GM21825 (cell line): ENCODE results near the gene P2RX3.
"Not testable (repeated sequence)": the region's sequence is repeated elsewhere in the genome, so short reads cannot be mapped to it uniquely, and the experiment has no call there.

Experiments
- ATAC-seq: cut with Tn5 transposase; IDR thresholded peaks from one replicate; pipeline ENCODE4 v1.9.1; 2021; ENCODE audit warnings: mild to moderate bottlenecking, moderate library complexity; ENCODE audit not compliant: unreplicated experiment

The P2RX3 gene

DNA sequence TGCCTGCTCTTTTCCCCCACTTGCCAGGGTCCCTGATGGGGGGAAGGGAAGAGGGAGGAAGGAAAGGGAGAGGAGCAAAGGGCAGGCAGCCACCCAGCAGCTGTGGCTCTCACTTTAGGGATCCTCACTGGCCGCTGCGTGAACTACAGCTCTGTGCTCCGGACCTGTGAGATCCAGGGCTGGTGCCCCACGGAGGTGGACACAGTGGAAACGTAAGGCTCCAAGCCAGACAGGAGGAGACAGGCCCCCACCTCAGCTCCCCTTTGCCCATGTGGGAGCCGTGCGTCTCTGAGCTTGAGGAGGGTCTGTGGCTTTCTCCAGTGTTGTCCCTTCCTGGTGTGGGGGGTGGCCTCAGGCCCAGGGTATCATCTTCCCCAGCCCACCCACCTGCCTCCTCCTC, 9.9 kb downstream of the P2RX3 start:
- no peak for ATAC-seq

DNA sequence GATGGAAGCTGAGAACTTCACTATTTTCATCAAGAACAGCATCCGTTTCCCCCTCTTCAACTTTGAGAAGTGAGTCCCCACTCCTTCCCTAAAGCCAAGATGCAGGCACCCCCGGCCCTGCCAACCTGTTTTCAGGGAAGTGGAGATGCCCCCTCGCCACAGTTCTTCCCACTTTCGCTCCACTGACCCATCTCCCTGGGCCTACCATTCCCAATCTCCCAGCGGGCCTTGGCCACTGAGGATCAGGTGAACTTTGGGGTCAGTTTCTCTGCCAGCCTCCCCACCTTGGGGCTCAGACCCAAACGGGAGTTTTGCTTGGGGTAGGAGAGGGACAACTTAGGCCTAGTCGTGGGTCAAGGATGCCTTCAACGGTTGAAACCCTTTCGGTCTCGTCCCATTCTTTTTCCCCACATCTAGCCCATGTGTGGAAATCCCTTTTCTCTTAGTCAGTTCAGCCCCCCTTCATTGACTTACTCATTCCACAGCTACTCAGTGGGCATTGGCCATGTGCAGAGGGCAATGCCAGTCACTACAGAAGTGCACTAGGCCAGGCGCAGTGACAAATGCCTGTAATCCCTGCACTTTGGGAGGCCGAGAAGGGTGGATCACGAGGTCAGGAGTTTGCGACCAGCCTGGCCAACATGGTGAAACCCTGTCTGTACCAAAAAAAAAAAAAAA, 10.6 kb downstream of the P2RX3 start:
- ATAC-seq = no peak

DNA sequence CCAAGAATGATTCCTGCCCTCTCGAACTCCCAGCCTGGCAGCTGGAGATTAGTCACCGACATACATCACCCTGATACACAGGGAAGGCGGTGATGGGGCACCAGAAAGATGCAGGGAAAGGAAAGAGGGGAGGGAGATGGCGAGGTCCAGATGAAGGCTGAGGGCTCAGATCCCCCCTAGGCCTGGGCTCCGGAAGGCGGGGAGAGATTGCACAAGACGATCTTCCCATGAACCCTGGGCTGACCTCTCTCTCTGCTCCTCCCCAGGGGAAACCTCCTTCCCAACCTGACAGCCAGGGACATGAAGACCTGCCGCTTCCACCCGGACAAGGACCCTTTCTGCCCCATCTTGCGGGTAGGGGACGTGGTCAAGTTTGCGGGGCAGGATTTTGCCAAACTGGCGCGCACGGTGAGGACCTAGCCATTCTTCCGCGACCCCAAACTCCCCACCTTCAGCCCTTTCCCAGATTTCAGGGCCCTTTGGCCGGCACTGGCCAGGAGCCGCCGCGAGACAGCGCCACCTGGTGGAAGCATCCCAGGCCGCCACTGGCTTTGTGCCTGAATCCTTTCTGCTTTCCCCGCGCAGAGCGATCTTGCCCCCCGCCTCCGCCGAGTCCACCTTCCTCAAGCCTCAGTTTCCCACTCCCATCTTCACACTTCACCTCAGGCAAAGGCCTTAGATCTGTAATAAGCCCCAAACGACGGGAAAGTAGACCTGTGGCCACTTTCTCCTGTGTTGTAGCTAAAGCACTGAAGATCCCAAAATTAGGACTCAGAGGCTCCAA, 11.5 kb downstream of the P2RX3 start:
- ATAC-seq = no peak

DNA sequence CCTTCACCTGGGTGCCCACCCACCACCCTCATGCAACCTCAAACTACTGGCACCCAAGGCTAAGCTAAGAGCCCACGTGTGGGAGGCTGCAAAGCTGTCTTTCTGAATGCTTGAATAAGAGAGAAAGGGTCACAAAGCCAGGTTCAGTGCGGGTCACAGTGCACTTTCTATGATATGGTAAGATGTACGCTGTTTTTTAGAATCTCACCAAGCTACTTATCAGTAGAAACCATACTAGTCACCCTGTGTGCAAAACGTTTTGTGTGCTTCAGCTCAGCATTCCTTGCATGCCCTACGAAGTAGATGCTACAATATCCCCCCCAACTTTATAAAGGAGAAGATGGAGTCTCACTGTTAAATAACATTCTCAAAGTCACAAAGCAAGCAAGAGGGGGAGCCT, 14.9 kb downstream of the P2RX3 start:
- ATAC-seq = no peak

DNA sequence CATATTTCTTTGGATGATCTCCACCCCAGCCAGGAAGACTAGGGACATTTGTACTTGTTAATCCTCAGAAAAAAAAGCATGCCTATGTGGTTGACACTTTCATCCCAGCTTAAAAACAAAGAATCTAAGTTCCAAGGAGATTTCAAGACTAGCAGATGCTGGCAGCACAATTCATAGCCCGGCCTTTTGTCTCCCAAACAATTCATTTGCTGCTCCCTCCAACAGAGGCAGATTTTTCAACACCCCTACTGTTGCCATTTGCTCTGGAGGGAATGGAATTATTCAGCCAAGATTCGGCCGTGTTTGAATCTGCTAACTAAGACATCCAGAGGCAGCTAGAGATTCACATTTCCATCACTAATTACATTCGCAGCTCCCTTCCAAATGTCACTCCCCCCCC, 15.3 kb downstream of the P2RX3 start:
- no peak for ATAC-seq

DNA sequence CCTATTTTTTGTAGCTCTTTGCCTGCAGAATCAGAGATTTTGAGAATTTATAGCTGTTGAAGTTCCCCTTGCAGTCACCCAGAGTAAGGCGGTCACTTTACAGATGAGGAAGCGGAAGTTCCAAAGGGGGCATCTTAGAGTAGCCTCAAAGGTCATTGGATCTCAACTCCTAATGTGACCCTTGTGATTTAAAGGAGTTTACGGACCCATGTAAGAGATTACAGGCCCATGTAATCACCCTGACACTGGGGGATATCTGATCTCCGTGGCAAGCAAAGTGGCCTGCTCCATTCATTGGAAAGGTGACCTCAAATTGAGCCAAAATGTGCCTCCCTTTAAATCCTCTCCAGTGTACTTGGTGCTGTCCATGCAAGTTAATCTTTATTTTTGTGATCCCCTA, 15.7 kb downstream of the P2RX3 start:
- no peak for ATAC-seq

DNA sequence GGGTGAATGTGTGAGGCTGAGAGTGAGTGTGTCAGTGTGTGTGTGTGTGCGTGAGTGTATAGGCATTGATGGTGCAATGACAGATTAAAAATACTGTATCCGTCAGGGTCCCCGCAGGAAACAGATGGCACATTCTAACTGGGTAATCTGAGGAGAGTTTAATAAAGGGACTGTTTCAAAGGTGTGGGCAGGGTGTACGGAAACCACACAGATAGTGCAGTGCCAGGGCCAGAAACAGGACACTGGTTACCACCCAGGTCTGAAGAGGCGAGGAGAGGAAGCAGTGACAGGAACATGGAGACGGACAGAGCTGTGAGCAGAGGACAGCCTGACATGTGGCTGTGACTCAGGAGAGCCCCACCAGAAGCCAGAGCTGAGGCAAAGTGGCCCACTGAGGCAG, 16.5 kb downstream of the P2RX3 start:
- ATAC-seq = no peak

DNA sequence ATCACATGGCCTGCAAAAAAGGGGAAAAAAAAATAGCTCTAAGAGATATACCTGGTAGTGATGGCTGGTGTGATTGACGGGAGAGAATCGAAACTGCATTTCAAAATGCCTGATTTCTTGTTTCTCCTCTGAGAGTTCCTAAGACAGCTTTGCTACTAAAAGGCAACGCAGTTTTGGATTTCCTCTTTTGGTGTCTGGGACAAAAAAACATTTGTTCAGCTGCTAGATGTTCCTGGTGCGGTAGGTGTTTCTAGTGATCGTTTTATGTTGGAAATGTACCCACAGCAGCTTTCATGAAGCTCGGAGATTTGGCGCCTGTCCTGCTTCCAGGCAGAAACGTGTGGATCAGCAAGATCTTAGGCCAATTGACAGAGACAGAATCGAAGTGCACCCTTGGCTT, 18.1 kb downstream of the P2RX3 start:
- ATAC-seq = no peak

DNA sequence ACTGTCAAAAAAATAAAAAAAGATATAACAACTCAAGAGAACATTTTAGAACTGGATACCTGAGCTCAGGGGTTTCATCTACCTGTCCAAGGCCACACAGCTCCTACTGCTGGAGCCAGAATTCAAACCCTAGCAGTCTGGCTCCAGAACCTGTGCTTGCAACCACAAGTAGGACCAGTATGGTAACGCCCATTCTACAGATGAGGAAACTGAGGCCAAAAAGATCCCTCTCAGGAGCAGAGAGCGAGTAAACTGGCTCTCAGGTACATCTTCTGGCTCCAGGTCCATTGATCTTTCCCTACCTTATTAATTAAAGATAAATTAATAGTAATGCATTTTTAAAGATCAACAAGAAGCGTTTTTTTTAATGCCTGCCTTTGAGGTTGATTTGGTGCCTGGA, 19.2 kb downstream of the P2RX3 start:
- no peak for ATAC-seq

DNA sequence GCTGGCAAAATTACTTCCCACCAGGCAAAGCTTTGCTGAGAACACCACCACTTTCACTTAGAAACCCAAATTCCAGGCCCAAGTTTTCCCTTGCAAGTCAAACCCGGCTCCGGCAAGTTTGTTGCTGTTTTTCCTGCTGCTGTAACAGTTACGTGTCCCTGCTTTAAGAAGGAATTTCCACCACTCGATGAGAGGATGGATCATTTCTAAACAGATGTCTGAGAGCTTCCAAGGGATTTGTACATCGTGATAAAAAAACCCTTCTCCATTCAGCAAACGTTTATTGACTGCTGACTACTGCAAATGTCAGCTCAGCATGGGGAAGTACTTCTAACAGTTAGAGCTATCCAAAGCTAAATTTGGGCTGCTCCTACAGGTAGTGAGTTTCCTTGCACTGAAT, 19.7 kb downstream of the P2RX3 start:
- ATAC-seq = no peak

DNA sequence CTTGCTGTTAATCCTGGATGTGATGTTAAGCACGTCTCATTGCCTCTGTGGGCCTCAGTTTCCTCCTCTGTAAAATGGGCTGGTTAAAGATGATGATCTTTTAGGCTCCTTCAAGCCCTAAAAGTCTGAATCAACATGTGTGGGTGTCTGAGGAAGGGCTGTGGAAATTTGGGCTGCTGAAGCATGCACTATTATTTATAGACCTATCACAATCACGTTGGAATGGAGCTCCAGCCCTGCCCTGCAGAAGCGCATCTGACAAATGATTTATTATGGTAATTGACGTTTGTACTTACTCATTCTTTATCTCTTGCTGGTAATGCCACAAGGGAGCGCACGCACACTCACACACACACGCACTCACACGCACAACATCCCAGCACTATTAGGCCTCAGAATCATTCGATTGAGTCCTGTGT, 20.4 kb downstream of the P2RX3 start:
- ATAC-seq = no peak

DNA sequence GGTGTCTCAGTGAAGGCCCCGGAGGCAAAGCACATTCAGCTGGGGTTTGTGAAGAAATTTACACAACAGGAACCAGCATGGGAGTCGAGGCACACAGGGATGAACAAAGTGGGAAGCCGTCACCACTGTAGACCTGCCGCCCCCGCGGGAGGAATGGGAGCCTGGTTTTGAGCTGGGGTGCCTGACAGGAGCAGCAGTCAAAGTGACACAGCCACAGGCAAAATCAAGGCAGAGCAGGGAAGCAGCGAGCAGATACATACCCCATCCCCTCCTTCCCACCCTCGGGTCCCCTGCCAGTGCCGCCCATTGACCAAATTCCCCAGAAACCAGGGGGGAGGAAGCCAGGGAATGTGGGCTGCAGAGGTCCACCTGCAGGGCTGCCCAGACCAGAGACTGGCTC, 20.8 kb downstream of the P2RX3 start:
- ATAC-seq = no peak

DNA sequence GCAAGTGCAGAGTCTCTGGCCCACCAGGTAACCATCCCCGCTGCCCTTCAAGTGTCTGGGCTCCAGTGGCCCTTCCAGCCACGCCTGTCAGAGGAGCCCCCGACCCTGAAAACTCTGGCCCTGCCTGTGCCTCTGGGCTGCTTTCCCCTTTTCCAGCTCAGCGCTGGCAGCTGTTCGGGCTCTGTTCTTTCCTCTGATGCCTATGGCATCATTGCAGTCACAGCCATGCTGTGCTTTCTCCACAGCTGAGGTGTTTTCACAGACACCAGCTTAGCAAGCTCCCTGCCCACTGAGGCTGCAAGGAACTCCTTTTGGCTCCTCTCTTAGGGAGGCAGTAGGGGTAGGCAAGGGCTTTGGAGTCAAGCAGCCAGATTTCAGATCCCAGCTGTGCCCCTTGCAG, 21.2 kb downstream of the P2RX3 start:
- no peak for ATAC-seq

DNA sequence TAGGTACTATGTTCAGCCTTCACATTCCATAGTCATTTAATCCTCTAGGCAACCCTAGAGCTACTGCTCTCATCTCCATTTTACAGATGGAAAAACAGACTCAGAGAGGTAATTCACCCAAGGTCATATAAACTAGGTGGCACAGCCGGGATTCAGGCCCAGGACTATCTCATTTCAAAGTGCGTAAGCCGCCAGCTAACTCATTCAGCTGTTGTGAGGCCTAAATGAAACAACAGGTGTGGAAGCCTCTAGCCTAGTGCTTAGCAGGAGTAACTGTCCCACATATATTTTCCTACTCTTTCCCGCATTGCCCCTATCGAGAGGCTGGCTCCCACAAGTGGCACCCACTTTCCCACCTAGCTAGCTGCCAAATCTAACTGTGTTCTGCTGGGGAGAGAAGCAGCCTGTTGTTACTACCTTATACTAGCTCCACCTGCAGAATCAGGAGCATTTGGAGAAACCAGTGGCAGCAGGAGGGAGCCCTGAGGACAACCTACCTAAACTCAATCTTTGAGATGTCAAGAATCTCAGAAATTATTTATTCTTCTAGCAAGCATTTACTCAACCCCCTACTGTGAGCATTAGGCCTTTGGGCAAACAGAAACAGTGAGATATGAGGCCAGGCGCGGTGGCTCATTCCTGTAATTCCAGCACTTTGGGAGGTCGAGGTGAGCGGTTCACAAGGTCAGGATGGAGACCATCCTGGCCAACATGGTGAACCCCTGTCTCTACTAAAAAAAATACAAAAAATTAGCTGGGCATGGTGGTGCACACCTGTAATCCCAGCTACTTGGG, 21.9 kb downstream of the P2RX3 start:
- no peak for ATAC-seq

DNA sequence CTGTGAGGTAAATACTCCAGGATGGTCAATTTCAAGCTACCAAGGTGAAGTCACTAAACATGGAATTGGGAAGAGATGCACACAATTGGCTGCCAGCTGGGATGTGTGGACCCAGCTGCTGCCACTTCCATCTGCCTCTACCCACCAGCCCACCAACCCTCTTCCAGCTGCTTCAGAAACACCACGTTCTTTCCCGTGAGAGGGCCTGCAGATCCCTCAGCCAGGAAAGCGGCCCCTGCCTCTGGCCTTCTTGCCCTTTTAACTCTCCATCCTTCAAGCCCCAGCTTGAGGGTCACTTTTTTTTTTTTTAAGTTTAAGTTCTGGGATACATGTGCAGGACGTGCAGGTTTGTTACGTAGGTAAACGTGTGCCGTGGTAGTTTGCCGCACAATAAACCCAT, 22.8 kb downstream of the P2RX3 start:
- no peak for ATAC-seq

DNA sequence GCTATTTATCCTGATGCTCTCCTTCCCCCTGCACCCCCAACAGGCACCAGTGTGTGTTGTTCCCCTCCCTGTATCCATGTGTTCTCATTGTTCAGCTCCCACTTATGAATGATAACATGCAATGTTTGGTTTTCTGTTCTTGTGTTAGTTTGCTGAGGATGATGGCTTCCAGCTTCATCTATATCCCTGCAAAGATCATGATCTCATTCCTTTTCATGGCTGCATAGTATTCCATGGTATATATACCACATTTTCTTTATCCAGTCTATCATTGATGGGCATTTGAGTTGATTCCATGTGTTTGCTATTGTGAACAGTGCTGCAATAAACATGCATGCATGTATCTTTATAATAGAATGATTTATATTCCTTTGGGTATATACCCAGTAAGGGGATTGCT, 23.3 kb downstream of the P2RX3 start:
- not testable (repeated sequence) for ATAC-seq

DNA sequence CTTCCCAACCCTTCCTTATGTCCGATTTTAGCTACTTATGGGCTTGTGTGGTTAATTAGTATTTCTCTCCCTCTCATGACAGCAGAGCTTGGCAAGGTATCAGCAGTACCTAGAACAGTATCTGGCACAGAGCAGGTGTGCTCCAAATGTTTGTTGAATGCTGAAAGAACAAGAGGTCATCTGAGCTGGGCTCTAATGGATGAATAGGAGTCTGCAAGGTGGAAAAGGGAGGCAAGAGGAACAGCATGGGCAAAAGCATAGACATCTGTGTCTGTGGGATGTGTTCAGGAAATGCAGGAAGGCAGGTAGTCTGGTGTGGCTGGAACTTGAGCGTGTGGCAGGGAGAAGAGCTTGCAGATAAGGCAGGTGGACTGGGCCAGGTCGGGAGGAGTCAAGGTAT, 23.8 kb downstream of the P2RX3 start:
- no peak for ATAC-seq

DNA sequence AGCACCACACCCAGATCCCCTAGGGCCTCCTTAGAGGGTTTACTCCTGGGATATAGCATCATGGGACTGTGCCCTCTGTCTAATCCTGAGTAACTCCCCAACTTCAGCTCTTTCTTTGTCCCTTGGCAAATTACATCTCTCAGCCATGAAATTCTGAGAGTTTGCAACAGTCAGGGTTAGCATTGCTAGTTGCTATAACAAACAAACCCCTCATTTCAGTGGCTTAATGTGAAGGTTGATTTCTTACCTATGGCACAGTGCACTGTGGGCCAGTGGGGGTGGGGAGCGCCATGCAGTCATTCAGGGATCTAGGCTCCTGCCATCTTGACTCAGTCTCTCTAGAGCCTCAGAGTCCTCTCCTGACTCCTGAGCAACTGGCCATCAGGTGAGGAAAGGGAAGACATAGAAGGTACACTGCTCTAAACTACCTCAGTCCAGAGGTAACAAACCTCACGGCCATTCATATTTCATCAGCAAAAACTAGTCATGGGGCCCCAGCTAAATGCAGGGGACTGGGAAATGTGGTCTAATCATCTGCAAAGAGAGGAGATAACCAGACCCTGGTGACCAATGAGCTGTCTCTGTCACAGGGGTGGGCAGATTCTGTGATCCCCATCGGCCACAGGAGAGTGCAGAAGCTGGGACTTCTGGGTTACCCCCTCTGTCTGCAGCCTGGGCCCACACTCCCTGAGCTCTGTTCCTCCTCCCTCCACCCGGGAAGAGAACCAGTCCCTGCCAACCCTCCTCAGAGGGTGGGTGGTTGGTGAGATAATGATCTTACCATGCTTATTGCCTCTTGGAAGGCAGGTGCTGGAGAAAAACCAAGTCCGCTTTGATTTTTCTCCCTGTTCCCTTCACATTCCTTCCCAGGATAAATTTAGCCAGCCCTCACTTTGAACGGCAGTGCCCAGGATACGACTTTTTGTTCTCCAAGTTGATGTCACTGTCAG, 25.3 kb downstream of the P2RX3 start:
- no peak for ATAC-seq

DNA sequence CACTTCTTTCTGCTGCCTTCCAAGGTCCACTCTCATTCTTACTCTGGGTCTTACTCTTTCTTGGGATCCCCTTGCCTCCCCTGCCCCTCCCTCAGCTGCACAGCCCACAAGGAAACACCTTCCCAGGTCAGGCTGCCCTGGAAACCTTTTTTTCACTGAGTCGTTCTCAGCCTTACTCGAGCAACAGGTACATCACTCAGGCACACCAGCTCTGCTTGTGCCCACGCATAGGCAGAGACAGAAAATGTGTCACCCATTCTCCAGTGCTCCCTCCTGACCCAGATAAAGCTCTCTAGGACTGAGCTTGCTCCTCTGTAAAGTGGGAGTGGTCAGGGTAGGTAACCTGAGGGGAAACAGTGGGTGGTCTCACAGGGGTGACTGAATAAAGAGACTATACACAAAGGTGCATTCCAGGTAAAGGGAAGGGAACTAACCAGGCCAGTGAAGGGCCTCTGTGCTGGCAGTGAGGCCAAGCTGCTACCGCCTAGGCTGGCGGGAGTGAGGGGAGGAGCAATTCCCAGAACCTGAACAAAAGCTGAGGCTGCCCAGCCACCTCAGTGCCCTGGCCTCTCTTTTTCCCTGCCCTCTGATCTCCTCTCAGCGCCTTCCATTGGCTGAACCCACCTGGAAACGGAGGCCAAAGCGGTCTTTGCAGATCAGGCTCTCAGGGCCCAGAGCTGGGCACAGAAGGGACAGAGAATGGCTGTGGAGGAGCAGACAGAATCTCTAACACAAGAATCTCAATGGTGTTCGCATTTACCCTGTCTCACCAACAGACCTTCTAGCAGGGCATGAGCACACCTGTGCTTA, 26.9 kb downstream of the P2RX3 start:
- no peak for ATAC-seq
